Fibroblast of the aortic adventitia (primary cell): ENCODE data around the gene GPSM3. TPM values are rescaled to one million over a fixed set of nuclear protein-coding genes. Genes with fewer than 3 reads are reported as not detected.
"Not testable (repeated sequence)": the region's sequence is repeated elsewhere in the genome, so short reads cannot be mapped to it uniquely, and the experiment has no call there.

ENCODE experiments used
- DNase-seq: peaks from one replicate; pipeline ENCODE4 v3.0.0-alpha.2; 2010; ENCODE audit warnings: low read depth
- H3K4me3 ChIP-seq: 2 replicates; pipeline ENCODE4 v1.5.1; 2011; ENCODE audit warnings: low read depth, mild to moderate bottlenecking, control low read depth, low read length, moderate library complexity
- total RNA-seq: library from RNA; depleted of rRNA; stranded (reverse); fragments of >200 nt; gene quantifications from 2 replicates; pipeline ENCODE4 v1.2.3, GENCODE V29; 2012; ENCODE audit warnings: low replicate concordance
- TF ChIP-seq, protein P1 (sequence below): IDR thresholded peaks from 2 replicates; pipeline ENCODE4 v1.5.1; 2011; ENCODE audit warnings: mild to moderate bottlenecking, low read length, control low read depth, inconsistent platforms; ENCODE audit not compliant: insufficient read depth

The GPSM3 gene
- total RNA-seq, 1 donor = 0.90 TPM

DNA sequence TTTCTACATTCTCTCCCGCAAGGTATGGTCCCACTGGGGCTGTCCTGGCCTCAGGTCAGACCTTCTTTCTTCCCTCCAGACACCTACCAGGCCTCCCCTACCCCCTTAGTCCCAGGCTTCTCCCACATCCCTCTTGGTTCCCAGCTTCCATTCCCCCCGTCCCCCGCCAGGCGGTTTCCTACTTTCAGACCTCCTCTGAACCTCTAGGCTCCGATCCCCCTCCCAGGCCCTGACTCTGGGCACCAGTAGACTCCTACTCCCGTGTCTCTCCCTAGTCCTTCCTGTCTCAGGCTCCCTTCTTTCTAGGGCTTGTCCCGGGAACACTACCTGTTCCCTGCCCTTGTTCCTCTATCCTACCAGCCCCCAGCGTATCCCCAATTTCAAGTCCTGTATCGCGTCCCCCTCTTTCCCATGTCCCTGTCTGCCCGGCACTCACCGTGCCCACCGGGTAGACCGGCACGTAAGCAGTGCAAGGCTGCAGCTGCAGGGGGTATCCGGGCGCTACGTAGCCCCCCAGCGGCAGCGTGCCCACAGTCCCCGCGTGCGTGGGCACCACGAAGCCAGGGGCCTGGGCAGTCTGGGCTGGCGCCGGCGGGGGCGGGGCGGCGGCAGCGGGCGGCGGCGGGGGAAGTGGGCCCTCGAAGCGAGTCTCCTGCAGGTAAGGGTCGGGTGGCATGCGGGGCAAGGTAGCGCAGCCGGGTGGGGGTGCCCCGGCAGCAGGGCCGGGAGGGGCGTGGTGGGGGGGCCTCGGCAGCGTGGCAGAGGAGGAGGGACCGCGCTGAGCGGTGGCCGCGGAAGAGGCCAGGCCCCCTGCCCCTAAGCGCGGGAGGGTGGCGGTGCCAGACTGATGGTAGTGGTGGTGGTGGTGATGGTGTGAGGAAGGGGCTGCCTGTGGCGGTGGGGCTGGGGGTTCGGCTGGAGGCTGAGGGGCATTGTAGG is 42.2 kb downstream of the GPSM3 start:
- TF ChIP-seq, protein P1, sequence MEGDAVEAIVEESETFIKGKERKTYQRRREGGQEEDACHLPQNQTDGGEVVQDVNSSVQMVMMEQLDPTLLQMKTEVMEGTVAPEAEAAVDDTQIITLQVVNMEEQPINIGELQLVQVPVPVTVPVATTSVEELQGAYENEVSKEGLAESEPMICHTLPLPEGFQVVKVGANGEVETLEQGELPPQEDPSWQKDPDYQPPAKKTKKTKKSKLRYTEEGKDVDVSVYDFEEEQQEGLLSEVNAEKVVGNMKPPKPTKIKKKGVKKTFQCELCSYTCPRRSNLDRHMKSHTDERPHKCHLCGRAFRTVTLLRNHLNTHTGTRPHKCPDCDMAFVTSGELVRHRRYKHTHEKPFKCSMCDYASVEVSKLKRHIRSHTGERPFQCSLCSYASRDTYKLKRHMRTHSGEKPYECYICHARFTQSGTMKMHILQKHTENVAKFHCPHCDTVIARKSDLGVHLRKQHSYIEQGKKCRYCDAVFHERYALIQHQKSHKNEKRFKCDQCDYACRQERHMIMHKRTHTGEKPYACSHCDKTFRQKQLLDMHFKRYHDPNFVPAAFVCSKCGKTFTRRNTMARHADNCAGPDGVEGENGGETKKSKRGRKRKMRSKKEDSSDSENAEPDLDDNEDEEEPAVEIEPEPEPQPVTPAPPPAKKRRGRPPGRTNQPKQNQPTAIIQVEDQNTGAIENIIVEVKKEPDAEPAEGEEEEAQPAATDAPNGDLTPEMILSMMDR = no peak
- DNase-seq = no peak
- H3K4me3 ChIP-seq = no peak overlapping the region

DNA sequence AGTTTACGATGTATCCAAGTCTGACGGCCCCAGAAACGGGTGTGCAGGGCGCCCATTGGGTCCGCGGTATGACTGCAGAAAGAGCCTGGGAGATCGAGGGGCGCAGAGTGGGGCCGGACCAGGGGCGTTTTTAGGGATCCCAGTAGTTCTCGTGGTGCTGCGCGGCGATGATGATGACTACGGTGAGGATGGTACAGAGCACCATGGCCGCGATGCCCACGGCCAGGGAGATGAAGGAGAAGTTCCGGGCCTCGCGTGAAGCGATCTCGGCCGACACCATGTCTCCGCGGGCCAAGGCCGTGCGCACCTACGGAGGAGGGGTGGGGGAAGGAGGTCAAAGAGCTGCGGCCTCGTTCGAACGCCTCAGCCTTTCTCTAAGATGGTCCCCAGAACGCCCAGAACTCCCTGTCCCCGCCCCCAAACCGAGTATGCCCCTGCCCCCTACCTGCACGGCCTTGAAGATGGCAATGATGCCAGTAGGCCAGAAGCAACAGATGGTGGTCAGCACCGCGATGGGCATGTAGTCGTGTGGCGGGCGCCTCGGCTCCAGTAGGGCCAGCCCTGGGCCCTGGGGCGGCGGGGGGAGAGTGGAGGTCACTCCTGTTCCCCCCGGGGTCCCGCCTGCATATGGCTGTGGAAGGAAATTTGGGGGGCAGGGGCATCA is 43.2 kb downstream of the GPSM3 start:
- H3K4me3 ChIP-seq = no peak overlapping the region
- TF ChIP-seq, protein P1 = no peak
- DNase-seq = no peak

DNA sequence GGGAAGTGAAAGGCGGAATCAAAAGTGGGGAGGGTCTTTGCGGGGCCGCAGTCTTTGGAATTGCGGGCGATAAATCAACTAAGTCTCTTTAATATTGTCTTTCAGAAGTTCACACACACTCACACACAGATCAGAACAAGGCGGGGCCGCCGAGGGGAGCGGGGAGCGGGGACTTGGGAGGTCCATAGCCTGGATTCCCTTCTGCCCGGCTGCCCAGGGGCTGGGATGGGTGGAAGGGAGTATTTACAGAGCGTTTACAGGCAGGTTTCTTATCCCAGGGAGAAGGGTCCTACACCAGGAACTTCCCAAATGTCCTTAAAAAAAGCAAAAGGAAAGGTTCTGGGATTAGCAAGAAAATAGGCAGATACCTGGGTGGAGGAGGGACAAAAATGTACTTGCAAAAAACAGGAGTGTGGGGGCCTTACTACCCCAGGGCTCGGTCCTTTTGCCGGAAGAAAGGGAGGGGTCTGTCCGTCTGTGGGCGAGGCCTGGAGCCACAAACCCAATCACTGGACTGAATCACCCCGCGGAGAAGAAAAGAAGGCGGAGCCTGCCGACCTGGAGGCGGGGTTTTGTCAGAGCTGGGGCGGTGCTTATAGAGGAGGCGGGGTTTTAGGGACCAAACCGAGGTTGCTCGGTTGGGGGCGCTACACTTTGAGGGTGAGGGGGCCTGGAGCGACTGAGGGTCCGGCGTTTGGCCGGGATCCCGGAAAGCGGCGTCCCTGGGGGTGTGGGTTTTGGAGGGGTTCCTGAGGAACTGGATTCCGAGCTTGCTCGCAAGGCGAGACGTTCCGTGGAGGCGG is 44.0 kb downstream of the GPSM3 start:
- no peak for DNase-seq
- TF ChIP-seq, protein P1 = no peak
- no peak overlapping the region for H3K4me3 ChIP-seq

- no peak overlapping the region for H3K4me3 ChIP-seq
- TF ChIP-seq, protein P1 = no peak
- no peak for DNase-seq
Measured at GRCh38 chr6:32147401-32148132, 44.9 kb downstream of the GPSM3 start.

- no peak overlapping the region for H3K4me3 ChIP-seq
- DNase-seq = no peak
- TF ChIP-seq, protein P1 = no peak
Measured at GRCh38 chr6:32146687-32147086, 45.8 kb downstream of the GPSM3 start.

GRCh38 chr6:32146287-32146686 is 46.2 kb downstream of the GPSM3 start:
- no peak overlapping the region for H3K4me3 ChIP-seq
- TF ChIP-seq, protein P1 = no peak
- peak; percentile 43 for DNase-seq

DNA sequence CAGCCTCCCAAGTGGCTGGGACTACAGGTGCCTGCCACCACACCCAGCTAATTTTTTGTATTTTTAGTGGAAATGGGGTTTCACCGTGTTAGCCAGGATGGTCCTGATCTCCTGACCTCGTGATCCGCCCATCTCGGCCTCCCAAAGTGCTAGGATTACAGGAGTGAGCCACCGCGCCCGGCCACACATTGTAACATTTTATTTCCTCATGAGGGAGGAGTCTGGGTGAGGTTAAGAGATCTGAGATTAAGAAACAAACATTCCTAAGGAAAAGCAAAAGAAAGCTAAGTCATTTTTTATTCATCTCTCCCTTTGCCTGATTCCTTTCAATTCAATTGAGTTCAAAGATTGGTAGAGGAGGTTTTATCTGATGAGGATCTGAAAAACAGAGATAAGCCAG is 48.2 kb downstream of the GPSM3 start:
- not testable (repeated sequence) for DNase-seq, H3K4me3 ChIP-seq
